Tibial nerve (tissue), 4 donors: ENCODE data around the gene SLIT2.

Experiments used
- CTCF ChIP-seq, 5 experiments: fragments of 200-600 bp in 3 of 5; fragments of 450-650 bp in 2 of 5; sonication (generic) in 3 of 5; IDR thresholded peaks; one replicate each; pipeline ENCODE4 v1.5.1; 2016 to 2019; ENCODE audit warnings: antibody characterized with exemption in 5 of 5, mild to moderate bottlenecking in 3 of 5, moderate library complexity in 2 of 5
- EP300 ChIP-seq, 2 donors: sonication (generic); formaldehyde crosslinking; IDR thresholded peaks; one replicate each; pipeline ENCODE4 v1.6.1; 2017; ENCODE audit warnings: antibody characterized with exemption in 2 of 2, mild to moderate bottlenecking in 1 of 2
- POLR2A ChIP-seq, 2 donors: fragments of 450-650 bp; IDR thresholded peaks; one replicate each; pipeline ENCODE4 v1.6.1; 2017; ENCODE audit warnings: antibody characterized with exemption in 2 of 2, mild to moderate bottlenecking in 2 of 2, moderate library complexity in 2 of 2

GRCh38 chr4:20283039-20283438, 31.3 kb downstream of the SLIT2 start:
- no peak for TF ChIP-seq CTCF (IDR thresholded peaks at IDR 0.05)
- TF ChIP-seq POLR2A (IDR thresholded peaks at IDR 0.05), result no peak
- no peak for TF ChIP-seq EP300 (IDR thresholded peaks at IDR 0.05)
